Mesenchymal stem cell (in vitro differentiated cells and primary cell): ENCODE results near the gene RAB39B.

Source experiments
- DNase-seq: peaks from one replicate; pipeline ENCODE4 v3.0.0-alpha.2; 2013
- H2AFZ ChIP-seq: one replicate; pipeline ENCODE4 v1.6.1; 2013; ENCODE audit warnings: low read depth, mild to moderate bottlenecking, control low read depth, inconsistent platforms, low read length, moderate library complexity
- H2AK5ac ChIP-seq: 2 replicates; pipeline ENCODE4 v1.6.1; 2013; ENCODE audit warnings: low read length, moderate library complexity, mild to moderate bottlenecking, inconsistent platforms; ENCODE audit not compliant: severe bottlenecking
- H2BK120ac ChIP-seq: one replicate; pipeline ENCODE4 v1.6.1; 2013; ENCODE audit warnings: low read depth, mild to moderate bottlenecking, inconsistent platforms, low read length, moderate library complexity
- H2BK12ac ChIP-seq, 2 experiments: one replicate each; pipeline ENCODE4 v1.6.1; 2013; ENCODE audit warnings: inconsistent platforms in 2 of 2, low read length in 2 of 2, mild to moderate bottlenecking in 2 of 2, moderate library complexity in 2 of 2, control low read depth in 1 of 2
- H2BK15ac ChIP-seq: one replicate; pipeline ENCODE4 v1.6.1; 2013; ENCODE audit warnings: mild to moderate bottlenecking, low read depth, inconsistent platforms; ENCODE audit not compliant: poor library complexity, severe bottlenecking
- H2BK5ac ChIP-seq: 2 replicates; pipeline ENCODE4 v1.6.1; 2013; ENCODE audit warnings: low read depth, mild to moderate bottlenecking, low read length, control low read depth, inconsistent platforms; ENCODE audit not compliant: poor library complexity, severe bottlenecking
- H3K14ac ChIP-seq, 2 experiments: one replicate each; pipeline ENCODE4 v1.6.1; 2013; ENCODE audit warnings: inconsistent platforms in 2 of 2, low read length in 2 of 2, control low read depth in 1 of 2, mild to moderate bottlenecking in 1 of 2, moderate library complexity in 1 of 2
- H3K18ac ChIP-seq, 2 experiments: one replicate each; pipeline ENCODE4 v1.6.1; 2013; ENCODE audit warnings: inconsistent platforms in 2 of 2, low read length in 2 of 2, control low read depth in 1 of 2, low read depth in 1 of 2, mild to moderate bottlenecking in 1 of 2
- H3K23ac ChIP-seq, 2 experiments: one replicate each; pipeline ENCODE4 v1.6.1; 2013; ENCODE audit warnings: inconsistent platforms in 2 of 2, low read length in 2 of 2, mild to moderate bottlenecking in 2 of 2, moderate library complexity in 2 of 2, control low read depth in 1 of 2
- H3K27ac ChIP-seq: 2 replicates; pipeline ENCODE4 v1.5.1; 2013; ENCODE audit warnings: mild to moderate bottlenecking, moderate library complexity, low read length, control low read depth, inconsistent platforms; ENCODE audit not compliant: poor library complexity, severe bottlenecking
- H3K27me3 ChIP-seq, 2 experiments: 2 replicates each; pipeline versions ENCODE4 v1.6.1 to v1.7.0; 2013; ENCODE audit warnings: low read length in 2 of 2, mild to moderate bottlenecking in 2 of 2, moderate library complexity in 2 of 2, control low read depth in 1 of 2, inconsistent platforms in 1 of 2; ENCODE audit not compliant: control insufficient read depth in 1 of 2, insufficient read depth in 1 of 2
- H3K36me3 ChIP-seq, 2 experiments: 2 replicates each; pipeline versions ENCODE4 v1.6.1 to v1.7.0; 2013; ENCODE audit warnings: low read length in 2 of 2, control low read depth in 1 of 2, inconsistent platforms in 1 of 2, low read depth in 1 of 2, mild to moderate bottlenecking in 1 of 2; ENCODE audit not compliant: insufficient read depth in 2 of 2, control insufficient read depth in 1 of 2
- H3K4ac ChIP-seq, 2 experiments: one replicate each; pipeline ENCODE4 v1.6.1; 2013; ENCODE audit warnings: inconsistent platforms in 2 of 2, low read length in 2 of 2, mild to moderate bottlenecking in 2 of 2, moderate library complexity in 2 of 2, control low read depth in 1 of 2, low read depth in 1 of 2
- H3K4me1 ChIP-seq: 2 replicates; pipeline ENCODE4 v1.6.1; 2013; ENCODE audit warnings: low read depth, low read length, control low read depth; ENCODE audit not compliant: control insufficient read depth, insufficient read depth
- H3K4me2 ChIP-seq: 2 replicates; pipeline ENCODE4 v1.6.1; 2013; ENCODE audit warnings: low read length, mild to moderate bottlenecking, inconsistent platforms; ENCODE audit not compliant: poor library complexity, severe bottlenecking
- H3K4me3 ChIP-seq, 2 experiments: 2 replicates each; pipeline versions ENCODE4 v1.5.1 to v1.7.0; 2013; ENCODE audit warnings: low read length in 2 of 2, mild to moderate bottlenecking in 2 of 2, control low read depth in 1 of 2, low read depth in 1 of 2; ENCODE audit not compliant: insufficient read depth in 1 of 2
- H3K79me1 ChIP-seq: replicated peaks from 2 replicates; pipeline ENCODE4 v1.6.1; 2013; ENCODE audit warnings: mild to moderate bottlenecking, control low read depth, low read length, inconsistent platforms; ENCODE audit not compliant: poor library complexity, severe bottlenecking
- H3K9ac ChIP-seq: 2 replicates; pipeline ENCODE4 v1.7.0; 2013; ENCODE audit warnings: mild to moderate bottlenecking, low read length, moderate library complexity
- H3K9me3 ChIP-seq: 2 replicates; pipeline ENCODE4 v1.7.0; 2013; ENCODE audit warnings: mild to moderate bottlenecking, low read length; ENCODE audit not compliant: control insufficient read depth
- H4K8ac ChIP-seq: one replicate; pipeline ENCODE4 v1.6.1; 2013; ENCODE audit warnings: inconsistent platforms, mild to moderate bottlenecking, low read length, moderate library complexity
- H4K91ac ChIP-seq: one replicate; pipeline ENCODE4 v1.6.1; 2013; ENCODE audit warnings: mild to moderate bottlenecking, low read length, inconsistent platforms
- WGBS: methylation state at CpG from one replicate; pipeline ENCODE4 v1.1.7; 2013; ENCODE audit warnings: mixed read lengths; 5-methylcytosine and 5-hydroxymethylcytosine counted together

The RAB39B gene

GRCh38 chrX:155216940-155217440, 47.3 kb downstream of the RAB39B start:
- WGBS, result 7% methylated on average over 4 of the region's 11 CpGs
- no peaks in the 10 kb centered on the region for H3K79me1 ChIP-seq

GRCh38 chrX:155216179-155216939, 47.9 kb downstream of the RAB39B start, which contains the start of gene VBP1:
TSS of gene VBP1 (plus strand) at chrX:155216460. CDS start at chrX:155216483, 23 bp downstream.
- no peaks in the 10 kb centered on the region for H3K9me3 ChIP-seq
- peak within 1 kb of the TSS; percentile 89 for H2AFZ ChIP-seq
- H3K4me2 ChIP-seq, result peak within 1 kb of the TSS; percentile 70
- no peak within 1 kb of the TSS for H2BK5ac ChIP-seq
- peak within 1 kb of the TSS; percentile 91 for H3K9ac ChIP-seq
- H2BK120ac ChIP-seq, result peak within 1 kb of the TSS; percentile 49
- peak within 1 kb of the TSS; percentile 85 for H3K27ac ChIP-seq
- peak within 1 kb of the TSS; percentile 80 for H4K91ac ChIP-seq
- no peaks in the 10 kb centered on the region for H3K27me3 ChIP-seq
- no peak within 1 kb of the TSS for H2AK5ac ChIP-seq
- H3K4me3 ChIP-seq, result peak within 1 kb of the TSS; percentile 87 to 89
- H3K14ac ChIP-seq, result peak within 1 kb of the TSS in 1 of 2 experiments; percentile 88
- 1% methylated on average over 43 of the region's 53 CpGs for WGBS
- H3K18ac ChIP-seq, result peak within 1 kb of the TSS; percentile 84 to 93
- peak within 1 kb of the TSS; percentile 71 to 99 for H3K4ac ChIP-seq
- peak within 1 kb of the TSS; percentile 93 for H2BK15ac ChIP-seq
- H3K4me1 ChIP-seq, result no peaks in the 10 kb centered on the region
- peak within 1 kb of the TSS; percentile 97 for H4K8ac ChIP-seq
- H2BK12ac ChIP-seq, result no peak within 1 kb of the TSS
- no peaks in the 10 kb centered on the region for H3K79me1 ChIP-seq
- H3K23ac ChIP-seq, result no peak within 1 kb of the TSS
- peak; percentile 97 for DNase-seq
- H3K36me3 ChIP-seq, result peaks cover 5 to 8% of the 10 kb centered on the region in 2 experiments

More at GRCh38 chrX:155216940-155217440, 47.3 kb downstream of the RAB39B start:
- DNase-seq, result no peak
- Histone ChIP-seq H2BK12ac (no peak overlapping the region), H3K9me3 (no peaks in the 10 kb centered on the region), H3K23ac (no peak overlapping the region), H3K4me3 (peak overlapping the region; percentile 87 to 89), H3K14ac (peak overlapping the region in 1 of 2 experiments; percentile 20), H3K4me1 (no peaks in the 10 kb centered on the region), H3K36me3 (peaks cover 6 to 13% of the 10 kb centered on the region in 2 experiments), H2AK5ac (no peak overlapping the region), H2BK15ac (no peak overlapping the region), H3K27ac (peak overlapping the region; percentile 17), H3K27me3 (no peaks in the 10 kb centered on the region), H3K9ac (peak overlapping the region; percentile 91), H2BK120ac (no peak overlapping the region), H2BK5ac (no peak overlapping the region), H2AFZ (no peak overlapping the region), H3K4me2 (peak overlapping the region; percentile 70), H4K91ac (no peak overlapping the region), H4K8ac (no peak overlapping the region), H3K4ac (no peak overlapping the region), H3K18ac (no peak overlapping the region)

- Histone ChIP-seq H3K23ac (no peak overlapping the region), H2BK5ac (no peak overlapping the region), H4K91ac (peak overlapping the region; percentile 50), H2BK12ac (no peak overlapping the region), H3K4me1 (no peaks in the 10 kb centered on the region), H3K9me3 (no peaks in the 10 kb centered on the region), H3K9ac (peak overlapping the region; percentile 91), H3K27me3 (no peaks in the 10 kb centered on the region), H2BK120ac (no peak overlapping the region), H3K79me1 (no peaks in the 10 kb centered on the region), H2BK15ac (no peak overlapping the region), H3K4me3 (peak overlapping the region; percentile 66 to 89), H4K8ac (peak overlapping the region; percentile 75), H3K14ac (peak overlapping the region in 1 of 2 experiments; percentile 48), H2AK5ac (no peak overlapping the region), H3K18ac (peak overlapping the region in 1 of 2 experiments; percentile 84), H3K4me2 (peak overlapping the region; percentile 53), H2AFZ (peak overlapping the region; percentile 89), H3K36me3 (peaks cover 0 to 4% of the 10 kb centered on the region in 2 experiments), H3K27ac (peak overlapping the region; percentile 62), H3K4ac (peak overlapping the region in 1 of 2 experiments; percentile 61)
- 43% methylated on average over 13 of the region's 15 CpGs for WGBS
- DNase-seq, result no peak
Measured at GRCh38 chrX:155215443-155216178, 48.7 kb downstream of the RAB39B start.

- Histone ChIP-seq H3K4me1 (no peaks in the 10 kb centered on the region), H3K9me3 (no peaks in the 10 kb centered on the region), H4K8ac (no peak overlapping the region), H3K18ac (no peak overlapping the region), H2BK5ac (no peak overlapping the region), H3K27me3 (no peaks in the 10 kb centered on the region), H3K4me2 (no peak overlapping the region), H3K4ac (no peak overlapping the region), H3K27ac (no peak overlapping the region), H3K9ac (no peak overlapping the region), H3K23ac (no peak overlapping the region), H3K79me1 (no peaks in the 10 kb centered on the region), H2BK120ac (no peak overlapping the region), H2AFZ (no peak overlapping the region), H2BK15ac (no peak overlapping the region), H3K4me3 (no peak overlapping the region), H3K36me3 (no peaks in the 10 kb centered on the region), H2BK12ac (no peak overlapping the region), H4K91ac (no peak overlapping the region), H3K14ac (no peak overlapping the region), H2AK5ac (no peak overlapping the region)
- no peak for DNase-seq
- 92% methylated on average over 4 of the region's 4 CpGs for WGBS
Measured at GRCh38 chrX:155213731-155214130, 50.6 kb downstream of the RAB39B start.
